Epithelial cell of proximal tubule (primary cell): ENCODE results near the gene NT5DC4. TPM values are rescaled to one million over a fixed set of nuclear protein-coding genes. Genes with fewer than 3 reads are reported as not detected.
A peak's percentile ranks its signal among the peaks of the same experiment; 100 is the strongest.

ENCODE experiments used
- DNase-seq: peaks from one replicate; pipeline ENCODE4 v3.0.0-alpha.2; 2011; ENCODE audit warnings: low read depth
- H3K4me3 ChIP-seq: 2 replicates; pipeline ENCODE4 v1.5.1; 2011; ENCODE audit warnings: low read depth, mild to moderate bottlenecking, low read length
- total RNA-seq: library from RNA; depleted of rRNA; stranded (reverse); fragments of >200 nt; gene quantifications from 2 replicates; pipeline ENCODE4 v1.2.3, GENCODE V29; 2015
- TF ChIP-seq, protein P1 (sequence below): conservative IDR thresholded peaks from 2 replicates; pipeline ENCODE4 v1.5.1; 2012; ENCODE audit warnings: low read depth, mild to moderate bottlenecking, low read length

The NT5DC4 gene
- total RNA-seq, 1 donor from 2014 or later: not detected

DNA sequence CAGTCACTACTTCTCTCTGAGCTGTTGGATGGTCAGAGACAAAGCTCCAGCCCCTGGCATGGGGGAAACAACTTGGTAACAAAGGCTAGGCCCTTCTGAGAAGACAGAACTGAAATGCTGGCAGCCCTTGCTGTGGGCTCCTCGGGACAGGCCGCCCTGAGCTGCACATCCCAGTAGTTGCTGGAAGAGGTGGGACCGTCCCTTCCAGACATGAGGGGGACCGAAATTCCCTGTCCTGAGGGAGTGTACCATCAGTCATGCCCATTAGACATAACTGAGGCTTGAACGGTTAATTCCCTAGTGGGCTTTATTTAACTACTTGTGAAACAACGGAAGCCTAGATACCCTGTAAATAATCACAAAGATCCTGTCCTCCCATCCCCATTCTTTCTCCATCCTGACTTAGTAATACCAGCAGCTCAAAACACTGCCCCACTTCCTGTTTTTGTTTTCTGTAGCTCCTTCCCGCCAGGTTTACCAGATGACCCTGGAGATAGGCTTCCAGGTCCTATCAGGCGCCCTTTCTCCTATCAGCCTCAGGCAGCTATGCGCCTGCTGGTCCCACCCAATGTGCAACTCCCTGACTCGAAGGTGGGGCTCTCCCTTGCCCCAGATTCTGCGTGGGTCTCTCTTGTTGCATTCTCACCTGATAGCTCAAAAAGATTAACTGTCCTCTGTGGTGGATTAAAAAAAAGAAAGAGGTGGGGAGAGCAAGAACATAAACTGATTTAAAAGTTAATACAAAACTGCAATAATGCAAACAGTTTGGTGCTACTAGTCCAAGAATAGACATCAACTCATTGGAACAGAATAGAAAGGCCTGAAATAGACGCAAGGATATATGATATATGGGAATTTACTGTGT lies 37.0 kb upstream of the NT5DC4 start:
- no peak overlapping the region for H3K4me3 ChIP-seq
- TF ChIP-seq, protein P1, sequence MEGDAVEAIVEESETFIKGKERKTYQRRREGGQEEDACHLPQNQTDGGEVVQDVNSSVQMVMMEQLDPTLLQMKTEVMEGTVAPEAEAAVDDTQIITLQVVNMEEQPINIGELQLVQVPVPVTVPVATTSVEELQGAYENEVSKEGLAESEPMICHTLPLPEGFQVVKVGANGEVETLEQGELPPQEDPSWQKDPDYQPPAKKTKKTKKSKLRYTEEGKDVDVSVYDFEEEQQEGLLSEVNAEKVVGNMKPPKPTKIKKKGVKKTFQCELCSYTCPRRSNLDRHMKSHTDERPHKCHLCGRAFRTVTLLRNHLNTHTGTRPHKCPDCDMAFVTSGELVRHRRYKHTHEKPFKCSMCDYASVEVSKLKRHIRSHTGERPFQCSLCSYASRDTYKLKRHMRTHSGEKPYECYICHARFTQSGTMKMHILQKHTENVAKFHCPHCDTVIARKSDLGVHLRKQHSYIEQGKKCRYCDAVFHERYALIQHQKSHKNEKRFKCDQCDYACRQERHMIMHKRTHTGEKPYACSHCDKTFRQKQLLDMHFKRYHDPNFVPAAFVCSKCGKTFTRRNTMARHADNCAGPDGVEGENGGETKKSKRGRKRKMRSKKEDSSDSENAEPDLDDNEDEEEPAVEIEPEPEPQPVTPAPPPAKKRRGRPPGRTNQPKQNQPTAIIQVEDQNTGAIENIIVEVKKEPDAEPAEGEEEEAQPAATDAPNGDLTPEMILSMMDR: no peak
- no peak for DNase-seq

- H3K4me3 ChIP-seq: no peak overlapping the region
- no peak for DNase-seq
- TF ChIP-seq, protein P1: no peak
Observed at GRCh38 chr2:112684415-112684775, 36.4 kb upstream of the NT5DC4 start.

- H3K4me3 ChIP-seq: no peak overlapping the region
- no peak for DNase-seq
- TF ChIP-seq, protein P1: peak; percentile 16
Observed at GRCh38 chr2:112685271-112685884, 35.4 kb upstream of the NT5DC4 start.

GRCh38 chr2:112686348-112687217 lies 34.2 kb upstream of the NT5DC4 start:
- DNase-seq: no peak
- H3K4me3 ChIP-seq: no peak overlapping the region
- TF ChIP-seq, protein P1: no peak

- H3K4me3 ChIP-seq: no peak overlapping the region
- no peak for DNase-seq
- TF ChIP-seq, protein P1: no peak
Observed at GRCh38 chr2:112687522-112687921, 33.3 kb upstream of the NT5DC4 start.

DNA sequence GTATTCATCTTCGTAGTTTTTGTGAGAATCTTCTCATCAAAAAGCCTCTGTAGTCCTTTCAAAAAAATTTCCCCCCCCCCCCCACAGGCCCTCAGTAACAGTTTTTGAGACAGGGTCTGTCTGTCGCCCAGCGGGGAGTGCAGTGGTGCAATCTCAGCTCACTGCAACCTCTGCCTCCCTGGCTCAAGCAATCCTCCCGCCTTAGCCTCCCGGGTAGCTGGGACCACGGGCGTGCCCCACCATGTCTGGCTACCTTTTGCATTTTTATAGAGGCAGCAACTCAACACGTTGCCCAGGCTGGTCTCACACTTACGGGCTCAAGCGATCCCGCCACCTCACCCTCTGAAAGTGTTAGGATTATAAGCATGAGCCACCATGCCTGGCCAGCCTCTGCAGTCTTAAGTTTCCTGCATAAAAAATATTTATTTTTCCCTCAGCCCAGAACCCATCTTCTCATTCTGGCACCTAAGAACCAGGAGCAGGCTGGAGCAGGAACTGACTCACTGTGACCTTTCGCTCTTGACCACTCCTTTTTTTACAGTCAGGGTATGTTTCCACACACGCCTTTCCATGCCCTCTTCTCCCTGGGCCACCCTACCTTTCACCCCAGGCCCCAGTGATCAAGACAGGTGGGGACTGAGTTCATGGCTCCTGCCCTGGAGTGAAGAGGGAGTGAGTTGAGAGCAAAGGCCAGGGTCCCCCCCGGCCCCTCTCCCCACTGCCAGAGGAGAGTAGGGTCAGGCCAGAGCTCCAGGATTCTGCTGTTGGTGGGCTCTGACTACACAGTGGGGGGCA lies 32.5 kb upstream of the NT5DC4 start:
- TF ChIP-seq, protein P1: no peak
- no peak for DNase-seq
- no peak overlapping the region for H3K4me3 ChIP-seq
